IMR-90 (cell line): Measurements from ENCODE around the gene STAM2. TPM values are rescaled to one million over a fixed set of nuclear protein-coding genes. Genes with fewer than 3 reads are reported as not detected.
"Not testable (repeated sequence)": the region's sequence is repeated elsewhere in the genome, so short reads cannot be mapped to it uniquely, and the experiment has no call there.

Experiments used
- ATAC-seq: fragments of 200-7000 bp; cut with Tn5 transposase; 2 replicates; pipeline ENCODE4 v1.9.1; 2020; ENCODE audit warnings: low read depth, mild to moderate bottlenecking, moderate library complexity
- BruUV-seq: library from RNA; stranded (reverse); fragments of 400-500 nt; replicated peaks from 2 replicates; lab custom pipeline; 2021; lab: Mats Ljungman, UMichigan
- CTCF ChIA-PET: fragments of 300-600 bp; formaldehyde crosslinking; extraction: SDS; loops from one replicate; lab custom pipeline; 2021; ENCODE audit warnings: antibody characterized with exemption; lab: Yijun Ruan, JAX
- POLR2A ChIA-PET: fragments of 300-600 bp; sonication (Branson Sonifier 250); formaldehyde crosslinking; loops from one replicate; lab custom pipeline; 2022; ENCODE audit warnings: antibody characterized with exemption; ENCODE audit not compliant: unreplicated experiment; lab: Charles Lee
- DNase-seq: peaks from one replicate; pipeline ENCODE4 v3.0.0; 2013
- H2AFZ ChIP-seq: replicated peaks from 2 replicates; pipeline ENCODE3; 2013; ENCODE audit warnings: low read length, mild to moderate bottlenecking; ENCODE audit not compliant: poor library complexity
- H2AK5ac ChIP-seq: 2 replicates; pipeline ENCODE4 v1.6.1; 2013; ENCODE audit warnings: low read depth, low read length, inconsistent platforms
- H2AK9ac ChIP-seq: replicated peaks from 2 replicates; pipeline ENCODE3; 2013; ENCODE audit warnings: mild to moderate bottlenecking, low read depth, low read length, moderate library complexity; ENCODE audit not compliant: poor library complexity
- H2BK120ac ChIP-seq: 2 replicates; pipeline ENCODE4 v1.6.1; 2013; ENCODE audit warnings: low read depth, low read length, inconsistent platforms
- H2BK15ac ChIP-seq: 3 replicates; pipeline ENCODE4 v1.6.1; 2013; ENCODE audit warnings: low read depth, low read length, inconsistent platforms
- H2BK20ac ChIP-seq: 2 replicates; pipeline ENCODE4 v1.6.1; 2013; ENCODE audit warnings: low read depth, mild to moderate bottlenecking, inconsistent platforms, low read length, moderate library complexity
- H2BK5ac ChIP-seq: 2 replicates; pipeline ENCODE4 v1.6.1; 2013; ENCODE audit warnings: mild to moderate bottlenecking, low read depth, low read length, inconsistent platforms; ENCODE audit not compliant: poor library complexity, severe bottlenecking
- H3K14ac ChIP-seq: replicated peaks from 2 replicates; pipeline ENCODE4 v1.6.1; 2013; ENCODE audit warnings: low read depth, low read length, inconsistent platforms
- H3K18ac ChIP-seq: 2 replicates; pipeline ENCODE4 v1.6.1; 2013; ENCODE audit warnings: low read depth, low read length, control low read depth
- H3K23ac ChIP-seq: 2 replicates; pipeline ENCODE4 v1.6.1; 2013; ENCODE audit warnings: low read depth, low read length, inconsistent platforms
- H3K27ac ChIP-seq: 2 replicates; pipeline ENCODE4 v1.5.1; 2013; ENCODE audit warnings: mild to moderate bottlenecking, control low read depth, low read length; ENCODE audit not compliant: insufficient read depth
- H3K27me3 ChIP-seq: 2 replicates; pipeline ENCODE4 v1.6.1; 2013; ENCODE audit warnings: low read length; ENCODE audit not compliant: control insufficient read depth, insufficient read depth
- H3K36me3 ChIP-seq: 2 replicates; pipeline ENCODE4 v1.6.1; 2013; ENCODE audit warnings: low read length, mixed read lengths; ENCODE audit not compliant: control insufficient read depth, insufficient read depth
- H3K4ac ChIP-seq: 2 replicates; pipeline ENCODE4 v1.6.1; 2013; ENCODE audit warnings: low read depth, low read length, inconsistent platforms
- H3K4me1 ChIP-seq: 2 replicates; pipeline ENCODE4 v1.6.1; 2013; ENCODE audit warnings: low read length, mixed read lengths; ENCODE audit not compliant: control insufficient read depth, insufficient read depth
- H3K4me2 ChIP-seq: 2 replicates; pipeline ENCODE4 v1.6.1; 2013; ENCODE audit warnings: low read depth, mild to moderate bottlenecking, control low read depth, low read length, moderate library complexity
- H3K4me3 ChIP-seq: 2 replicates; pipeline ENCODE4 v1.5.1; 2013; ENCODE audit warnings: low read depth, mild to moderate bottlenecking, control low read depth, low read length, moderate library complexity; ENCODE audit not compliant: insufficient read depth
- H3K56ac ChIP-seq: 2 replicates; pipeline ENCODE4 v1.6.1; 2013; ENCODE audit warnings: low read length, inconsistent platforms; ENCODE audit not compliant: insufficient read depth; ENCODE audit errors: extremely low read depth
- H3K79me1 ChIP-seq, 2 experiments: 2 replicates each; pipeline ENCODE4 v1.6.1; 2013; ENCODE audit warnings: low read length in 2 of 2, inconsistent platforms in 1 of 2, low read depth in 1 of 2
- H3K9ac ChIP-seq: 2 replicates; pipeline ENCODE4 v1.6.1; 2013; ENCODE audit warnings: low read depth, low read length, control low read depth
- H3K9me1 ChIP-seq: 2 replicates; pipeline ENCODE4 v1.6.1; 2013; ENCODE audit warnings: low read length, inconsistent platforms; ENCODE audit not compliant: insufficient read depth
- H3K9me3 ChIP-seq: 2 replicates; pipeline ENCODE4 v1.6.1; 2013; ENCODE audit warnings: low read length; ENCODE audit not compliant: control insufficient read depth, insufficient read depth
- H4K20me1 ChIP-seq: 2 replicates; pipeline ENCODE4 v1.6.1; 2013; ENCODE audit warnings: low read length, inconsistent platforms; ENCODE audit not compliant: insufficient read depth
- H4K5ac ChIP-seq: 2 replicates; pipeline ENCODE4 v1.6.1; 2013; ENCODE audit warnings: mild to moderate bottlenecking, low read depth, low read length, control low read depth
- H4K8ac ChIP-seq, 2 experiments: 2 replicates each; pipeline ENCODE4 v1.6.1; 2013; ENCODE audit warnings: low read depth in 2 of 2, low read length in 2 of 2, control low read depth in 1 of 2, inconsistent platforms in 1 of 2
- H4K91ac ChIP-seq: 2 replicates; pipeline ENCODE4 v1.6.1; 2013; ENCODE audit warnings: low read depth, low read length, inconsistent platforms; ENCODE audit not compliant: insufficient read depth
- WGBS, 2 experiments: methylation state at CpG; one replicate each; pipeline versions ENCODE4 v1.1.5 to v1.1.7; 2013; ENCODE audit warnings: missing lambda C conversion rate in 2 of 2; ENCODE audit not compliant: insufficient read length in 1 of 2; ENCODE audit errors: extremely low coverage in 2 of 2; 5-methylcytosine and 5-hydroxymethylcytosine counted together
- dilution Hi-C: fragments of 300-500 bp; cut with HindIII; formaldehyde crosslinking; loops from one replicate; pipeline ENCODE4 v1.14.3; 2018; ENCODE audit warnings: low sequenced_read_pairs; ENCODE audit not compliant: unreplicated experiment
- in situ Hi-C: fragments of 300-500 bp; cut with MboI; formaldehyde crosslinking; loops from 3 replicates; pipeline ENCODE4 v1.14.3; 2019; ENCODE audit warnings: low sequenced_read_pairs, inconsistent platforms, mixed read lengths
- intact Hi-C: fragments of 100-400 bp; cut with micrococcal nuclease; formaldehyde crosslinking; loops from 2 replicates; pipeline ENCODE4 v1.10.0; 2022
- polyA plus RNA-seq, 3 experiments: library from polyadenylated mRNA; depleted of rRNA; stranded (reverse); fragments of >200 nt; gene quantifications; 2 replicates each; pipeline ENCODE4 v1.2.3, GENCODE V29; 2012; ENCODE audit warnings: low replicate concordance in 1 of 3
- total RNA-seq: library from RNA; depleted of rRNA; stranded (reverse); fragments of >200 nt; gene quantifications from 2 replicates; pipeline ENCODE4 v1.2.3, GENCODE V29; 2012

The STAM2 gene
- total and polyA plus RNA-seq, 2 of the 4 experiments (the other 2 are of a cell fraction), result 12.5 to 29.2 TPM

- H2BK20ac ChIP-seq, H3K23ac ChIP-seq, H4K5ac ChIP-seq, H3K4me3 ChIP-seq, H4K91ac ChIP-seq, H2AK9ac ChIP-seq, H3K27me3 ChIP-seq, H3K9me3 ChIP-seq, H3K9me1 ChIP-seq, H3K18ac ChIP-seq, H2BK120ac ChIP-seq, H3K36me3 ChIP-seq, H2BK5ac ChIP-seq, H3K14ac ChIP-seq, H3K4me1 ChIP-seq, H4K8ac ChIP-seq, H3K9ac ChIP-seq, H3K27ac ChIP-seq, DNase-seq, BruUV-seq, POLR2A ChIA-PET, ATAC-seq, H3K56ac ChIP-seq, H2BK15ac ChIP-seq, H2AK5ac ChIP-seq, H2AFZ ChIP-seq, intact Hi-C loops, H3K4ac ChIP-seq, dilution Hi-C loops, H3K4me2 ChIP-seq, CTCF ChIA-PET: not testable (repeated sequence)
- in situ Hi-C loops, result loop anchor here (10.0 kb wide), 1 partner anchor 116 kb away; no protein-coding TSS in a partner anchor
- peaks cover 15% of the 10 kb centered on the region for H4K20me1 ChIP-seq
- H3K79me1 ChIP-seq, result peaks cover 20 to 35% of the 10 kb centered on the region in 2 experiments
- WGBS, 2 experiments, result 100% methylated on average over 2 of the region's 31 CpGs; no CpG with 5 or more reads in 1 of the 2 experiments
Observed at GRCh38 chr2:152160378-152160777, 15.2 kb downstream of the STAM2 start.
